Measurements from ENCODE around the gene SERBP1.
"Not testable (repeated sequence)": the region's sequence is repeated elsewhere in the genome, so short reads cannot be mapped to it uniquely, and the experiment has no call there.

SERBP1 gene

DNA sequence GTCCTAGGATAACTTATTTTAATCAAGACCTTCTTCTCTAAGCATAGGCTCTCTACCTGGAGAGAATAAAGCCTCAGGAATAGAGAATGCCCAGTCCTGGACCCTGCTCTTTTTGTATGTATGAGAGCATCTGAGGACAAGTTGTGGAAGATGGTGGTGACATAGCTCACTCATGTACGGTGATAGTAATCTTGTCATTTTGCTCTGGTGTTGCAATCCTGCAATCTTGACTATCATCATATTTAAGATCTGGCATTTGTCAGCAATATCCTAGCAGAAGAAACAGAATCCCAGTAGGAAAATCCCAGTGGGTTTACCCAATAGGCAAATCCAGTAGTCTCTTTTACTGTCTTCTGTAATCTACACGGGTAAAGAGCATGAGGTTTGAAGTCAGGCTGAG is 21.6 kb upstream of the SERBP1 start:
- H3K36me3 Mint-ChIP-seq (ENCODE audit: low read depth), result no peaks in the 10 kb centered on the region
- no peak overlapping the region for H3K27ac Mint-ChIP-seq
- no peak overlapping the region for H3K4me3 Mint-ChIP-seq
- TF ChIP-seq, protein P1, sequence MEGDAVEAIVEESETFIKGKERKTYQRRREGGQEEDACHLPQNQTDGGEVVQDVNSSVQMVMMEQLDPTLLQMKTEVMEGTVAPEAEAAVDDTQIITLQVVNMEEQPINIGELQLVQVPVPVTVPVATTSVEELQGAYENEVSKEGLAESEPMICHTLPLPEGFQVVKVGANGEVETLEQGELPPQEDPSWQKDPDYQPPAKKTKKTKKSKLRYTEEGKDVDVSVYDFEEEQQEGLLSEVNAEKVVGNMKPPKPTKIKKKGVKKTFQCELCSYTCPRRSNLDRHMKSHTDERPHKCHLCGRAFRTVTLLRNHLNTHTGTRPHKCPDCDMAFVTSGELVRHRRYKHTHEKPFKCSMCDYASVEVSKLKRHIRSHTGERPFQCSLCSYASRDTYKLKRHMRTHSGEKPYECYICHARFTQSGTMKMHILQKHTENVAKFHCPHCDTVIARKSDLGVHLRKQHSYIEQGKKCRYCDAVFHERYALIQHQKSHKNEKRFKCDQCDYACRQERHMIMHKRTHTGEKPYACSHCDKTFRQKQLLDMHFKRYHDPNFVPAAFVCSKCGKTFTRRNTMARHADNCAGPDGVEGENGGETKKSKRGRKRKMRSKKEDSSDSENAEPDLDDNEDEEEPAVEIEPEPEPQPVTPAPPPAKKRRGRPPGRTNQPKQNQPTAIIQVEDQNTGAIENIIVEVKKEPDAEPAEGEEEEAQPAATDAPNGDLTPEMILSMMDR (IDR thresholded peaks at IDR 0.05; ENCODE audit: unreplicated experiment in 3 of 3), result no peak
- peaks cover 7% of the 10 kb centered on the region for H3K27me3 Mint-ChIP-seq (ENCODE audit: low read depth)
- peaks cover under 1% of the 10 kb centered on the region for H3K4me1 Mint-ChIP-seq
- no peaks in the 10 kb centered on the region for H3K9me3 Mint-ChIP-seq

- peak overlapping the region in 1 of 3 experiments; percentile 16 for H3K27ac Mint-ChIP-seq
- TF ChIP-seq, protein P1 (IDR thresholded peaks at IDR 0.05; ENCODE audit: unreplicated experiment in 3 of 3), result no peak
Observed at GRCh38 chr1:67451356-67451755, 21.2 kb upstream of the SERBP1 start.

DNA sequence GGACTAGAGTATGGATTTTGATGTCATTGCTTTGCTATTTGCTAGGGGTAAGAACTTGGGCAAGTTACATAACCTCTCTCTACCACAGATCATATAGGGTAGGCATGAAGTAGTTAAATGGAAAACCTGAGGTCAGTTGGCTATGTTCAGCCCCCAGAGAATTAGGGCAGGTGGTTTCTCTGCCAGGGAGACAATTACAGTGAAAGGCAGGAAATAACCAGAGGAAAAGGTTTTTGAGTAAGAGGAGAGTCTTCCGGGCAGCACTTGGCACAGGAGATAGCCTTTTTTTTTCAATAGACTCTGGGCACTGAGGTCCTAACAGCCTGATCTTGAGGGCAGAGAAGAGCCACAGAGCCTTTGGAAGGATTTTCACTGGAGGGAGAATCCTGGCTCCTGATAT is 16.7 kb upstream of the SERBP1 start:
- TF ChIP-seq, protein P1 (IDR thresholded peaks at IDR 0.05; ENCODE audit: unreplicated experiment in 3 of 3), result no peak
- no peak overlapping the region for H3K27ac Mint-ChIP-seq
- peaks cover 4% of the 10 kb centered on the region for H3K27me3 Mint-ChIP-seq (ENCODE audit: low read depth)
- peaks cover 9% of the 10 kb centered on the region for H3K4me1 Mint-ChIP-seq
- no peaks in the 10 kb centered on the region for H3K36me3 Mint-ChIP-seq (ENCODE audit: low read depth)
- no peaks in the 10 kb centered on the region for H3K9me3 Mint-ChIP-seq
- no peak overlapping the region for H3K4me3 Mint-ChIP-seq

More at GRCh38 chr1:67451356-67451755, 21.2 kb upstream of the SERBP1 start:
- Mint-ChIP-seq H3K36me3 (ENCODE audit: low read depth) (no peaks in the 10 kb centered on the region), H3K27me3 (ENCODE audit: low read depth) (peaks cover 7% of the 10 kb centered on the region), H3K4me3 (no peak overlapping the region), H3K4me1 (no peaks in the 10 kb centered on the region), H3K9me3 (no peaks in the 10 kb centered on the region)

DNA sequence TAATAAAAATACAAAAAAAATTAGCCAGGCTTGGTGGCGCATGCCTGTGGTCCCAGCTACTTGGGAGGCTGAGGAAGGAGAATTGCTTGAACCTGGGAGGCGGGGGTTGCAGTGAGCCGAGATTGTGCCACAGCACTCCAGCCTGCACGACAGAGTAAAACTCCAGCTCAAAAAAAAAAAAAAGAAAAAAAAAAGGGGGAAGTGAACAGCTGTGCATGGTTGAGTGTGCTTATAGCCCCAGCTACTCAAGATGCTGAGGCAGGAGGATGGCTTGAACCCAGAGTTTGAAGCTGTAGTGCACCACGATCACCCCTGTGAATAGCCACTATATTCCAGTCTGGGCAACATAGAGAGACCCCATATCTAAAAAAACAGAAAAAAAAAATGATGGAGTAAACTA is 15.8 kb upstream of the SERBP1 start:
- H3K4me1 Mint-ChIP-seq, result peaks cover 18% of the 10 kb centered on the region
- not testable (repeated sequence) for H3K27me3 Mint-ChIP-seq (ENCODE audit: low read depth); H3K36me3 Mint-ChIP-seq (ENCODE audit: low read depth); H3K4me3 Mint-ChIP-seq; H3K27ac Mint-ChIP-seq; H3K9me3 Mint-ChIP-seq

DNA sequence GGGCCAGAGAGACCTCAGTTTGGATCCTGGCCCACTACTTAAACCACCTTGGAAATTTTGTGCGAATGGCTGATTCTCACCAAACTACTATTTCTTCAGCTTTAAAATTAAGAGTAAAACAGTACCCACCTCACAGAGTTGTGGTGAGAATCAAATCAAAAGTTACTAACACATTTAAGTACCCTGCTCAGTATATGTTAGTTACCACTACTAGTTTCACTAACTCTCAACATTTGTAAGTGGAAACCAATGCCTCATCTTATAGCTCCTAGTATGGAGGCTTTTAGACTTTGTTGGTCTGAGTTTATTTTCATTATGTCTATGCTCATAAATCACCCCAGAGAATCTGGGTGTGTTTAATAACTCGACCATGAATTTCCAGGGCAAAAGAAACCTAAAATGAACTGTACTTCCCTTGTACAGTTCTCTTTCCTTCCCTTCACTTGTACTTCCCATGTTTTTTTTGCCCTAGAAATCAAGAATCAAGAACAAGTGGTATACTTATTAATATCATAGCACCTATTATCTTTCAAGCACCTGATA is 11.6 kb upstream of the SERBP1 start:
- H3K27ac Mint-ChIP-seq, result peak overlapping the region; percentile 76 to 94 (median 91)
- TF ChIP-seq, protein P1 (IDR thresholded peaks at IDR 0.05; ENCODE audit: unreplicated experiment in 3 of 3), result no peak
- no peak overlapping the region for H3K4me3 Mint-ChIP-seq

DNA sequence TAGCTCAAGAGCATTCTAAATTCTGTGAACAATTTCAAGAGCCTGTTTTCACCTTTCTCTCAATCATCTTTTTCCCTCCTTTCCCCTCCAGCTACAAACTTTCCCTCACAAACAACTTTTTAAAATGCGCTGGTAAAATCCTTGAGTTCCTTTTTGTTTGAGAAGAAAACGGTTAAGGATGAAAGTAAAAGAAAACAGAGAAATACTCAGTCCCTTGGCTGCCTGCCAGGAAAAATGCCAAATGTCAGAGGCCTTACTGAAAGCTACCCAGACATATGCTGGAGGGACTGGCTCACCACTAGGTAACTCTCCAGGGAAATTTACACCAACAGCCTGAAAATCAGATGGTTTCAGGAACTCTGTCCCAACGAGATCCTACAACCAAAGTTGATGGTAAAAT is 11.0 kb upstream of the SERBP1 start:
- H3K9me3 Mint-ChIP-seq, result no peaks in the 10 kb centered on the region
- TF ChIP-seq, protein P1 (IDR thresholded peaks at IDR 0.05; ENCODE audit: unreplicated experiment in 3 of 3), result no peak
- no peaks in the 10 kb centered on the region for H3K36me3 Mint-ChIP-seq (ENCODE audit: low read depth)
- H3K4me3 Mint-ChIP-seq, result no peak overlapping the region
- H3K4me1 Mint-ChIP-seq, result peaks cover 47% of the 10 kb centered on the region
- no peaks in the 10 kb centered on the region for H3K27me3 Mint-ChIP-seq (ENCODE audit: low read depth)
- H3K27ac Mint-ChIP-seq, result peak overlapping the region; percentile 76 to 94 (median 81)

More for the DNA sequence above, 11.6 kb upstream of the SERBP1 start:
- Mint-ChIP-seq H3K9me3 (no peaks in the 10 kb centered on the region), H3K36me3 (ENCODE audit: low read depth) (no peaks in the 10 kb centered on the region), H3K4me1 (peaks cover 43% of the 10 kb centered on the region), H3K27me3 (ENCODE audit: low read depth) (no peaks in the 10 kb centered on the region)
